ENCODE data around the gene CLDN24.

CLDN24 gene

GRCh38 chr4:183323295-183323694 is 1.1 kb upstream of the CLDN24 start:
- TF ChIP-seq, protein P1, sequence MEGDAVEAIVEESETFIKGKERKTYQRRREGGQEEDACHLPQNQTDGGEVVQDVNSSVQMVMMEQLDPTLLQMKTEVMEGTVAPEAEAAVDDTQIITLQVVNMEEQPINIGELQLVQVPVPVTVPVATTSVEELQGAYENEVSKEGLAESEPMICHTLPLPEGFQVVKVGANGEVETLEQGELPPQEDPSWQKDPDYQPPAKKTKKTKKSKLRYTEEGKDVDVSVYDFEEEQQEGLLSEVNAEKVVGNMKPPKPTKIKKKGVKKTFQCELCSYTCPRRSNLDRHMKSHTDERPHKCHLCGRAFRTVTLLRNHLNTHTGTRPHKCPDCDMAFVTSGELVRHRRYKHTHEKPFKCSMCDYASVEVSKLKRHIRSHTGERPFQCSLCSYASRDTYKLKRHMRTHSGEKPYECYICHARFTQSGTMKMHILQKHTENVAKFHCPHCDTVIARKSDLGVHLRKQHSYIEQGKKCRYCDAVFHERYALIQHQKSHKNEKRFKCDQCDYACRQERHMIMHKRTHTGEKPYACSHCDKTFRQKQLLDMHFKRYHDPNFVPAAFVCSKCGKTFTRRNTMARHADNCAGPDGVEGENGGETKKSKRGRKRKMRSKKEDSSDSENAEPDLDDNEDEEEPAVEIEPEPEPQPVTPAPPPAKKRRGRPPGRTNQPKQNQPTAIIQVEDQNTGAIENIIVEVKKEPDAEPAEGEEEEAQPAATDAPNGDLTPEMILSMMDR (conservative IDR thresholded peaks at IDR 0.05; ENCODE audit: low read depth, low read length): no peak
- no peak overlapping the region for H3K4me3 ChIP-seq (ENCODE audit: low read length)
- DNase-seq (ENCODE audit: low read depth): no peak

DNA sequence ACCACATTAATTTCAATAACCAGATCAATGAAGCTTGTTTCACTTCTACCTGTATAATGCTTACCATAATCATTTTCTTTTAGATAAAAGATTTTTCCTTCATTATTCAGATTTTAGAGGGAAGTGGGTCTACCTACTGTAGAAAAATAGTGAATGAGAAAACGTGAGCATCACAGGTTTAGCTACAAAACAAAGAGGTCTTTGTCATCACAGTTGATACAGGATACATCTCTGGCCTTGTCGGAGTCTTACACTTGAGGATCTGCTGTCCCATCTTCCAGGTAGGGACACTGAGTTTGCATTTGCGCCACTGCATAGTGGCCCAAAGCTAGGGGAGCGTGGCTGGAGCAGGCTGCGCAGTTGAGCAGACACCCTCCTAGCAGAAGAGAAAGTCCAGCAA is 710 bp downstream of the CLDN24 start:
- no peak for DNase-seq (ENCODE audit: low read depth)
- H3K4me3 ChIP-seq (ENCODE audit: low read length): no peak overlapping the region
- TF ChIP-seq, protein P1 (conservative IDR thresholded peaks at IDR 0.05; ENCODE audit: low read depth, low read length): no peak

DNA sequence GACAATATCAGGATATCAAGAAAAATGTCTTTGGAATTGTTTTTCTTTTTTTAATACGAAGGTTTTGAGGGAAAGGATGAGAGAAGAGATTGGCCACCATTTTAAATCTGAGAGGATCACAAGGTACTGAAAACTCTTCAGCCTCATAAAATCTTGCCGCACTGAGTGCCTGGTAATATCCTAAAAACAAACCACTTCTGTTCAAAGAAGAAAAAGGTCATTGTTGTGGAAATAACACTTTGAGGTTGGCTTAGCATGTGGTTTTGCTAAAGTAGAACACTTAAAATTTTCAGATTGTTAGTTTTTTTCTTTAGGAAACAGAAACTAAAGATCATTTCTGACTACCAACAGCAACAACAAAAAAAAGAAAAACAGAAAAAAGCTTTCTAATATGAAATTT is 1.1 kb downstream of the CLDN24 start:
- DNase-seq (ENCODE audit: low read depth): no peak
- H3K4me3 ChIP-seq (ENCODE audit: low read length): no peak overlapping the region
- TF ChIP-seq, protein P1 (conservative IDR thresholded peaks at IDR 0.05; ENCODE audit: low read depth, low read length): no peak

DNA sequence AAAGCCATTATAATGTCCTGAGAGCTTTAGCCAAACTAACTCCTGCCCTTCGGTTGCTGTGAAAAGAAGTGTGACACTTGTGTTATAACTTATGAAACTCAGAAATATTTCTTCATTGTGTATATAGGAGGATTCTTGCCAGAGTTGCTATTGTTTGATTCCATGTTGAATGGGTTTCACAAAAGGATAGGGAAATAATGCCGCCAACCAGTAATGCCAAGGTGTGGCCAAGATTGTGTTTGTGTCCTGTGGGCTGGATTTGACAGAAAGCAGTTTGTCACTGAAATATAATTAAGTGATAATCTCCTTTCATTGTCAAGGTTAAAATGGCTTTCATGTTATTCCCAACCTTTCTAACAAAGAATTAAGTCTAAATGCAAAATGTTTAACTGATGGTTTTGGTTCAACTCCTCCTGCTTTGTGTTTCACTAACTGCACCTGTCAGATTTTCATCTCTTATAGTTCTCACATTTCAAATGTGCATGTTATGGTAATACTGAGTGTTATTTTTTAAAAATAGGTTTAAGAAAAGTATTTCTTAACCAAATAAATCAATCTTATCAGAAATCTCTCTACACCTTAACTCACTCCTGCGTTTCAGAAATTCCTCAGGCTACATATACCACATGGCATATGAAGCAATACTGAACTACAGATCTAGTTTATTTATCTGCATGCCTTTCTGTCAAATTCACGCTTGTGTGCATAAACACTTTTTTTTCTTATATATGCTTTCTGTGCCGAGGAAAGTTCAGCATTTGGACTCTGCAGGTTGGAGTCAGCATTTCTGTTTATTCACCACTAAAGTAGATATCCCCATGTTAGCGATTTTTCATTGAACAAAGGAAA is 1.8 kb downstream of the CLDN24 start, which contains the start of gene CLDN22:
TSS of gene CLDN22 (minus strand) at position 66 of the 849 bp plus-strand sequence. CDS start at position 8, 58 bp downstream.
- TF ChIP-seq, protein P1 (conservative IDR thresholded peaks at IDR 0.05; ENCODE audit: low read depth, low read length): no peak
- no peak for DNase-seq (ENCODE audit: low read depth)
- H3K4me3 ChIP-seq (ENCODE audit: low read length): no peak within 1 kb of the TSS

- TF ChIP-seq, protein P1 (conservative IDR thresholded peaks at IDR 0.05; ENCODE audit: low read depth, low read length): no peak
- DNase-seq (ENCODE audit: low read depth): no peak
Measured at GRCh38 chr4:183318656-183319055, 3.6 kb downstream of the CLDN24 start.

GRCh38 chr4:183314806-183315205 is 7.4 kb downstream of the CLDN24 start:
- no peak overlapping the region for H3K4me3 ChIP-seq (ENCODE audit: low read length)
- DNase-seq (ENCODE audit: low read depth): no peak
- TF ChIP-seq, protein P1 (conservative IDR thresholded peaks at IDR 0.05; ENCODE audit: low read depth, low read length): no peak

More at GRCh38 chr4:183318656-183319055, 3.6 kb downstream of the CLDN24 start:
- H3K4me3 ChIP-seq (ENCODE audit: low read length): no peak overlapping the region

DNA sequence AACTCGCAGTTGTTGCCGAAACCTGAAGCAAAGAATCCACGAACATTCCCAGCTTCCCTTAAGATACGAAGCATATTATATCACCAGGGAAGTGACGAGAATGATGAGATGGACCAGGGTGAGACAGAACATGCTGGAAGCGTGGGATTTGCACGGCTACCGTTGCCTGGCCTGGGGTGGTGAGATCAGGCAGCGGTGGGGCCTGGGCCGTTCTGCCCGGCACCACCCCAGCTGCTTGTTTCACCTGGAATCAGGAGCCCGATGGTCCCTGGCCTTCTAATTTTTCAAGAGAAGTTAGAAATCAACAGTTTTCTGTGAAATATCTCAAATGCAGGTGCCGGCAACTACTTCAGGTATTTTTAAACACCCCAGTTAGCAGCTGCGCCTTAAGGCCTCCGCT is 7.9 kb downstream of the CLDN24 start:
- TF ChIP-seq, protein P1 (conservative IDR thresholded peaks at IDR 0.05; ENCODE audit: low read depth, low read length): no peak
- no peak for DNase-seq (ENCODE audit: low read depth)
- no peak overlapping the region for H3K4me3 ChIP-seq (ENCODE audit: low read length)
